C4-2B (cell line): Measurements from ENCODE around the gene TMEM18.

Experiments
- CTCF ChIP-seq: fragments of 450-650 bp; conservative IDR thresholded peaks from 2 replicates; pipeline ENCODE4 v1.5.1; 2017; ENCODE audit warnings: mild to moderate bottlenecking
- ZFX ChIP-seq: fragments of 450-650 bp; IDR thresholded peaks from 2 replicates; pipeline ENCODE4 v1.6.1; 2017

- no peak for TF ChIP-seq CTCF
- no peak for TF ChIP-seq ZFX
These were observed 49.2 kb downstream of the TMEM18 start for GRCh38 chr2:627926-628560.
